RPMI8226 (cell line): ENCODE data around the gene PTPRJ.

Experiments
- DNase-seq: peaks from one replicate; pipeline ENCODE4 v3.0.0-alpha.2; 2015

PTPRJ gene

DNA sequence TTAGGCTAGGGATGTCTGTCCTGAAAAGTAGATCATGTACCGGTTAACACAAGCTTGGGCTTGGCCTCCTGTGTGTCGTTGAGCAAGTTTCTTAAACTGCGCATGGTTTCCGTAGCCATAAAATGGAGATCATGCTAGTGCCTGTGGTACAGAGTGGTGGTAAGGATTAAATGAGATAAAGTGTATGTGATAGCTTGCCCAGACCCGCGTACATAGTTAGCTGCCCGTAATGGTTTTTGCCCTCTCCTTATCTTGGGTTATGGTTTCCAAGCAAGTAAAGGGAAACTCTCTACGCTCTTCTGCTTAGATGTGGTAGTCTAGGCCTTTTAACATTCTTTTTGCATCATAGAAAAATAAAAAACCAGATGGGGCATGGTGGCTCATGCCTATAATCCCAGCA lies 11.0 kb upstream of the PTPRJ start:
- DNase-seq, result no peak

DNA sequence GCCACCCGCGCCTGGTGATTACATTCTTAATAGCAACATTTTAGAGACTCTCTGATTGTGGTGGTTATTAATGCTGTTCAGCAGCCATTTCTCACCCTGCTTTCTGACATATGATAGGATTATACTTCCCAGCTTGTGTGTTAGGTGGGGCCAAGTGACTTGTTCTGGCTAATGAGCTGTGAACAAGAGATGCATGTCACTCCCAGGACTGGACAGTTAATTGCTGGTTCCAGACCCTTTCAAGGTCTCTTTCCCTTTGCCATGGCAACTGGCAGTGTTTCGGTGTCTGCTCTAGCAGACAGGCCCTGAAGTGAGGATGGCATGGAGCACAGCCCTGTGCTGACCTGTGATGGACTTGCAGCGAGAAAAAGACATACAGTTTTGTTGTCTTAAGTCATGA lies 8.9 kb upstream of the PTPRJ start:
- no peak for DNase-seq

GRCh38 chr11:47973173-47973572 lies 7.2 kb upstream of the PTPRJ start:
- no peak for DNase-seq

GRCh38 chr11:47976931-47977330 lies 3.4 kb upstream of the PTPRJ start:
- DNase-seq, result no peak

DNA sequence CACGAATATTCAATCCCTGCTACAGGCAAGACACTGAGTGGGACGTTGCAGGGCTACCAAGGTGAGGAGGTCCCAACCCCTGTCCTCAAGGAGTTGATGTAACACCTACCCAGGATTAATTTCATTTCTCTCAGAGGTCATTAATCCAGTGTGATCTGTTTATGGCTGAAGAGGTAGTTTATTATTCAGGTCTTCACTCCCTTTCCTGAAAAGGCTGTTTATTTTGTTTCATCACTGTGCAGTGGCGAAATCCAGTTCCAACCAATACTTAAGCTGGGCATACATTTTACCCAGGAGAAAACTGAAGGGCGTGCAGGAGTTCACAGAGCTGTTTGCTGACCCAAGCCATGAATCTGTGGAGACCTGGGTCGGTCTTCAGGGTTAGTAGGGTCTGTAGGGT lies 2.7 kb upstream of the PTPRJ start:
- DNase-seq, result no peak

GRCh38 chr11:47979378-47980087 lies 826 bp upstream of the PTPRJ start:
- DNase-seq, result no peak

DNA sequence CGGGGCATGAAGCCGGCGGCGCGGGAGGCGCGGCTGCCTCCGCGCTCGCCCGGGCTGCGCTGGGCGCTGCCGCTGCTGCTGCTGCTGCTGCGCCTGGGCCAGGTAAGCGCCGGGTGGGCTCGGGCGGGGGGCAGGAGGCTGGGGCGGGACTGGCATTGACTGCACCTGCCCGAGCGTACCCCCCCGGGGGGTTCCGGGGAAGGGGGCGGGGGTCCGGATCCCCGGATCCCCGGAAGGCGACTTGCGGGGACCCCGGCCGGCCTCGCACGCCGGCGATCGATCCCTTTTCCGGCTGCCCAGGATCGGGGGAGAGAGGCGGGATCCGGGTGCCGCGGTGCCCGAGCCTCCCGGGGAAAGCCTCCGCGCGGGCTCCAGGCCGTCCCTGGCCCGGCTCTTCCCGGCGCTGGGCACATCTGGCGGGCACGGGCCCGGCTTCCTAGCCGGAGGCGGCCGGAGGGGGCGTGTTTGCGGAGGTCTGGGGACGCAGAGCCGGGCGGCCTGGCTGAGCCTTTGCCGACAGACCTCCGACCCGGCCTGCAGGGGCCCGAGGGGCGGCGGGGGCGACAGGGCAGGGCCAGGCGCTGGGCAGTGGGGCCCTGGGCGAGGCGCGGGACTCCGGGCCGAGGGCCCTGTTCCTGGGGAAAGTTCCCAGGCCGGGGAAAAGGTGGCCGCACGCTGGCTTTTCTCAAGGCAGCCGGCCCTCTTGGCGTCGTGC lies 705 bp downstream of the PTPRJ start:
- peak; percentile 35 for DNase-seq

GRCh38 chr11:47981667-47982404 lies 1.5 kb downstream of the PTPRJ start:
- DNase-seq, result no peak

DNA sequence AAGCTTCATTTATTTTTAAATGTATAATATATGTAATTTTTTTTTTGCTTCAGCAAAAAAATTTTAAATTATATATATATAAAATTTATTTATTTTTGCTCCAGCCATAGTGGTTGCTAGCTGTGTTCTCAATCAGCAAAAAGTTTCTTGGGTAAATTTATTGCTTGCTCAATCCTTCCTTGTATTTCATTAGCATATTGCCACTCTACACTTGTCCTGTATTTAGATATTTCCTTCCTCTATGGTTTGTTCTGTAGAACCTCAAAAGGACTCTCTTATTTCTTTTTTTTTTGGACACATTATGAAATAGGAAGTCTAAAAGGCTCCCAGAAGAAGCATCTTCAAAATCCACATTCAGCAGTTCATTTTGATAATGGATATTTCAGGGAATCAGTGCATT lies 2.3 kb downstream of the PTPRJ start:
- no peak for DNase-seq

- no peak for DNase-seq
Measured at GRCh38 chr11:47983464-47984397, 3.4 kb downstream of the PTPRJ start.

DNA sequence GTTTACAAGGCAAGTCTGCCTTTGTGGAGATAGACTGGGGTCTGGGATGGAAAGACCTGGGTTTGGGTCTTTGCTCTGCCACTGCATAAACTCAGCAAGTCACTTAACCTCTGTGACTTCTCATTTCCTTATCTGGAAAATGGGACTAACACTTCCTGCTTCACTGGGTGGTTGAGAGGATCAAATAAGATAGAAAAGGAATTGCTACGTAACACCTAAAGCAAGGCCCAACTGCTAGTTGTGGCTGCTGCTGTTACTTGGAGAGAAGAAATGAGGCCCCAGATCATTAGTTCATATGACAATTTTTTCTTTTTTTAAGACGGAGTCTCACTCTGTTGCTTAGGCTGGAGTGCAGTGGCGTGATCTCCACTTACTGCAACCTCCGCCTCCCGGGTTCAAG lies 5.9 kb downstream of the PTPRJ start:
- no peak for DNase-seq

DNA sequence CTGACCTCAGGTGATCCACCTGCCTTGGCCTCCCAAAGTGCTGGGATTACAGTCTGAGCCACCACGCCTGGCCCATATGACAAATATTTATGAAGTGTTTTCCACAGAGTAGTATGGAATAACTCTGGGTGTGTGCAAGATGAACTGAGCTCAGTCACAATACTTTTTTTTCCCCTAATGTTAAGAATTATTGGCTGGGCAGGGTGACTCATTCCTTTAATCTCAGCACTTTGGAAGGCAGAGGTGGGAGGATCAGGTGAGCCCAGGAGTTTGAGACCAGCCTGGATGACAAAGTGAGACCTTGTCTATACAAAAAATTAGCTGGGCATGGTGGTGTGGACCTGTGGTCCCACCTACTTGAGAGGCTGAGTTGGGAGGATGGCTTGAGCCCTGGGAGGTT lies 6.4 kb downstream of the PTPRJ start:
- no peak for DNase-seq

DNA sequence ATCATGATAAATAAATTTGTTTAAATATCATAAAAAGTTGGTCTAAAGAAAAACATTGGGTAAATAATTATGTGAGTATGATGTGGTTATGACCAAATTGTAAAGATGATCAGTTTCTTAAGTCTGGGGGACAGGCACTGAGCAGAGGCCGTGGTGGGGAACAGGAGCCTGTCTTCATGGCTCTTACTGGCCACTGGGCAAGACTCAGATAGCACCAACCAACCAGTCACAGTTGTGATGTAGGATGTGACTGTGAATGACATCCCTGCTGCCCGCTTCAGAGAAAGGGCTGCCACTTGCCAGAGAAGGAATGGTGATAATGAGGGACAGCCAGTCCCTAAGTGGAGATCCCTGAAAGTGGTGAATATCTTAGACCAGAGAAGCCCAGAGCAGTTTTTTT lies 7.0 kb downstream of the PTPRJ start:
- DNase-seq, result no peak

- no peak for DNase-seq
Measured at GRCh38 chr11:47987781-47988180, 7.4 kb downstream of the PTPRJ start.

DNA sequence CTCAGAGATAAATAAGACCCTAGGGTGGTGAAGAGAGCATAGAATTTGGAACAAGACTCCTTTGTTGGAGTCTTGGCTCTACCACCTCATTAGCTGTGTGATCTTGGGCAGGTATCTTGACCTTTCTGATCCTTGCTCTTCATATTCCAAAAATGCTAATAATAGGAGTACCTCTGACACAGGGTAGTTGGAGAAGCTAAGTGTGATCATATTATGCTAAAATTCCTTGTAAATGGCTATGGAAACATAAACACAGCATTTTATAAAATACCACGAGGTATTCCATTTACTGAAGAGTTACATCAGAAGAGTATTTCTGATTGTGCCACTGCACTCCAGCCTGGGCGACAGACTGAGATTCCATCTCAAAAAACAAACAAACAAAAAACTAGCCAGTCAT lies 9.4 kb downstream of the PTPRJ start:
- no peak for DNase-seq

DNA sequence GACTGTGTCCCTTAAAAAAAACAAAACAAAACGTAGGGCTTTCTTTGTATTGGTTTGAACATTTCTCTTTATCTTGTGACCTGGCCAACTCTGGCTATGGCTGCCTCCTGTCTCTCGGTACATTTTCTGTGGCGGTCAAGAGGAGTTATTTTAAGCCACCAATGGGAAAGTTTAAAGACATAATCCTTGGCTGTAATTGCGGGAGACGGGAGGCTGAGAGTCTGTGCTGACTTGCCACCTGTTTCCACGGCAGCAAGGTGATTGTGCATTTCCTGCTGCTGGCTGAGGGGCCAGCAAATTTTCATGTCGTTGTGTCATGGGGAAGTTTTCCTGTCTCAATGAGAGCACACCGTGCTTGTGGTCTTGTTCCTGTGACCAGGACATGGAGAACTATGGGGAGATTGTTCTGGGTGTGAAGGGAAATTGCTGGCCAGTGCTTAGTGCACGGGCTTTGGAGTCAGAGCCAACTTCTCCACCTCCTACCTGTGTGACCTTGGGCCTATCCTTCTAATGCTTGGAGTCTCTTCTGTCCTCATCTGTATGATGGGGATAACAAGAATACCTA lies 11.0 kb downstream of the PTPRJ start:
- peak; percentile 40 for DNase-seq

DNA sequence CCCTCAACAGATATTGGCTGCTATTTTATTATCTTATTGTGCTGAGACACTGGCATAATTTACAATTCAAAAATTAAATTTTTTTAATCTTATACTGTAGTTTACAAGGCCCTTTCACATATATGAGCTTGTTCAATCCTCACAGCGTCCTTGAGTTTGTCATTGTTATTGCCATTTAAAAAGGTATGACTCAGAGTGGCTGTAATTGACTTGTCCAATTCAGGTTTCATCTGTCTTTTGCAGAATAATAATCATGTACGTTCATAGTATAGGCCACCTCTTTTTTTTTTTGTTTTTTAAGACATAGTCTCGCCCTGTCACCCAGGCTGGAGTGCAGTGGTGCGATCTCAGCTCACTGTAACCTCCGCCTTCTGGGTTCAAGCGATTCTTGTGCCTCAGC lies 11.5 kb downstream of the PTPRJ start:
- no peak for DNase-seq

DNA sequence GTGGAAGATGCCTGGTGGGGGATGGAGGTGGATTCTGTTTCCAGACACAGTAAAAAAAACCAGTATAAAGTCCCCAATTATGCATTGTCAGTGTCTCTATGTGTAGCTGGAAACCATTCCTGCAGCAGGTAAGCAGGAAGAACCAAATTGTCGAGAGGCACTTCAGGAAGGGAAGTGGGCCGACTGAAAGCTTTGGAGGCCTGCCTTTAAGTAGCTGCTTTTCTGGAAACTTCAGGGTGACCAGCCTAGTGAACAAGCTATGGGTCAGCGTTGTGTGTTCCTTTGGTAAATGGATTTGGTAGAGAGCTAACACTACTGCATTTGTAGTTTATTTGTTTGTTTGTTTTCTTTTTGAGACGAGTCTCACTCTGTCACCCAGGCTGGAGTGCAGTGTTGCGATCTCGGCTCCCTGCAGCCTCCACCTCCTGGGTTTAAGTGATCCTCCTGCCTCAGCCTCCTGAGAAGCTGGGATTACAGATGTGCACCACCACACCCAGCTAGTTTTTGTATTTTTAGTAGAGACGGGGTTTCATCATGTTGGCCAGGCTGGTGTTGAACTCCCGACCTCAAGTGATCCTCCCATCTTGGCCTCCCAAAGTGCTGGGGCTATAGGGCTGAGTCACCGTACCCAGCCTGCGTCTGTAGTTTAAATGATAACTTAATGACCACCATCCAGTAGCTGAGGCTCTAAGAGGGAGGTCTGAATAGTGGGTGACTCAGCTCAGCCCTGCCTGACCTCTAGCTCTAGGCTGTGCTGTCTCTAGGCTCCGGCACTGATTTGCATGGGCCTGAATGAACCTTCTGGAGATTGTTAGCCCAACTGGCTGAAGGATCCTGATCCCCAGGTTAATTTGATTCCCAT lies 12.8 kb downstream of the PTPRJ start:
- no peak for DNase-seq

DNA sequence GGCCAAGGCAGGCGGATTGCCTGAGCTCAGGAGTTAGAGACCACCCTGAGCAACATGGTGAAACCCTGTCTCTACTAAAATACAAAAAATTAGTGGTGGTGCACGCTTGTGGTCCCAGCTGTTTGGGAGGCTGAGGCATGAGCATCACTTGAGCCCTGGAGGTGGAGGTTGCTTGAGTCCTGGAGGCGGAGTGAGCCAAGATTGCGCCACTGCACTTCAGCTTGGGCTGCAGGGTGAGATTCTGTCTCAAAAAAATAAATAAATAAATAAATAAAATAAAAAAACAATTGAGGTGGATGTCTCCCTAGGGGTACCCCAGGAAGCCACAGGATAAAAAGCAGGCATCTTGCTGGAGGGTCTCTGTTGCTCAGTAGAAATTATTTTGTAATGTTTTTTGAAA lies 14.1 kb downstream of the PTPRJ start:
- no peak for DNase-seq

DNA sequence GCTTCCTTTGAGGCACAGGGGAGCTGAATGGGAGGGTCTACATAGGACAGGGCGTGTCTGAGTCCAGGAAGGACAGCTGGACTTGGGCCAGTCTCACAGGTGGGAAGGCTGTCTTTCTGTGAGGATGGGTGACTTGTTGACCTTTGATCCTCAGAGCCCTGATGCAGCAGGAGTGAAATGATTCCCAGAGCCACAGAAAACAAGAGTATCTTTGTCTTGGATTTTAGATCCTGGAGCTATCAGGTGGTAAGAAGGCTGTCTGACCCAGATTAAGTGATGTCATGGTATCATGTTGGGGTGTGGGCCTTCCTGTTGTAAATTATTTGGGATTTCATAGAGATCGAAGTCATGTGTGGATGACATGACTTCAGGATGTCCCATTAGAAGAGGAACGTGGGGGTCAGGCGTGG lies 15.0 kb downstream of the PTPRJ start:
- no peak for DNase-seq
